MM.1S (cell line): Measurements from ENCODE around the gene OS9.
"Not testable (repeated sequence)": the region's sequence is repeated elsewhere in the genome, so short reads cannot be mapped to it uniquely, and the experiment has no call there.

Experiments used
- CTCF ChIP-seq: fragments of 300-600 bp; sonication (generic); IDR thresholded peaks from 2 replicates; pipeline ENCODE4 v1.5.1; 2016; ENCODE audit warnings: antibody characterized with exemption, low read length, mixed read lengths
- EZH2 ChIP-seq: fragments of 300-600 bp; sonication (generic); optimal IDR thresholded peaks from 2 replicates; pipeline ENCODE3; 2017; ENCODE audit warnings: low read depth, mild to moderate bottlenecking, antibody characterized with exemption, low read length, mixed read lengths
- EZH2phosphoT487 ChIP-seq: fragments of 300-600 bp; sonication (generic); IDR thresholded peaks from 2 replicates; pipeline ENCODE4 v1.6.1; 2018; ENCODE audit warnings: antibody characterized with exemption, low read length

GRCh38 chr12:57645990-57646658 is 47.8 kb upstream of the OS9 start:
- TF ChIP-seq CTCF, EZH2phosphoT487, EZH2: not testable (repeated sequence)
